Ishikawa (cell line): ENCODE data around the gene EPHB1.

Experiments used
- CEBPB ChIP-seq: IDR thresholded peaks from 2 replicates; pipeline ENCODE4 v1.6.1; 2012
- CREB1 ChIP-seq: IDR thresholded peaks from 2 replicates; pipeline ENCODE4 v1.6.1; 2012; ENCODE audit warnings: low read depth
- EGR1 ChIP-seq: IDR thresholded peaks from 2 replicates; pipeline ENCODE4 v1.6.1; 2012
- EP300 ChIP-seq: IDR thresholded peaks from 2 replicates; pipeline ENCODE4 v1.6.1; 2012; ENCODE audit warnings: borderline replicate concordance
- FOXM1 ChIP-seq: IDR thresholded peaks from 2 replicates; pipeline ENCODE4 v1.6.1; 2012; ENCODE audit warnings: low read depth, borderline replicate concordance
- NFIC ChIP-seq: IDR thresholded peaks from 2 replicates; pipeline ENCODE4 v1.6.1; 2012
- RAD21 ChIP-seq: IDR thresholded peaks from 2 replicates; pipeline ENCODE4 v1.6.1; 2012; ENCODE audit warnings: low read depth
- TAF1 ChIP-seq: IDR thresholded peaks from 2 replicates; pipeline ENCODE4 v1.6.1; 2012; ENCODE audit warnings: low read depth, mild to moderate bottlenecking
- TCF12 ChIP-seq: IDR thresholded peaks from 2 replicates; pipeline ENCODE4 v1.6.1; 2012; ENCODE audit warnings: low read depth
- TEAD4 ChIP-seq: IDR thresholded peaks from 2 replicates; pipeline ENCODE4 v1.6.1; 2012
- YY1 ChIP-seq: IDR thresholded peaks from 2 replicates; pipeline ENCODE4 v1.6.1; 2012; ENCODE audit warnings: low read depth
- ZBTB7A ChIP-seq: IDR thresholded peaks from 2 replicates; pipeline ENCODE4 v1.6.1; 2012; ENCODE audit warnings: low read depth
- TF ChIP-seq, protein P1 (sequence below): IDR thresholded peaks from 2 replicates; pipeline ENCODE4 v1.6.1; 2012
- TF ChIP-seq, protein P2 (sequence below): IDR thresholded peaks from 2 replicates; pipeline ENCODE4 v1.6.1; 2012; ENCODE audit warnings: low read depth, mild to moderate bottlenecking
- TF ChIP-seq, protein P3 (sequence below): IDR thresholded peaks from 2 replicates; pipeline ENCODE4 v1.6.1; 2012

EPHB1 gene

DNA sequence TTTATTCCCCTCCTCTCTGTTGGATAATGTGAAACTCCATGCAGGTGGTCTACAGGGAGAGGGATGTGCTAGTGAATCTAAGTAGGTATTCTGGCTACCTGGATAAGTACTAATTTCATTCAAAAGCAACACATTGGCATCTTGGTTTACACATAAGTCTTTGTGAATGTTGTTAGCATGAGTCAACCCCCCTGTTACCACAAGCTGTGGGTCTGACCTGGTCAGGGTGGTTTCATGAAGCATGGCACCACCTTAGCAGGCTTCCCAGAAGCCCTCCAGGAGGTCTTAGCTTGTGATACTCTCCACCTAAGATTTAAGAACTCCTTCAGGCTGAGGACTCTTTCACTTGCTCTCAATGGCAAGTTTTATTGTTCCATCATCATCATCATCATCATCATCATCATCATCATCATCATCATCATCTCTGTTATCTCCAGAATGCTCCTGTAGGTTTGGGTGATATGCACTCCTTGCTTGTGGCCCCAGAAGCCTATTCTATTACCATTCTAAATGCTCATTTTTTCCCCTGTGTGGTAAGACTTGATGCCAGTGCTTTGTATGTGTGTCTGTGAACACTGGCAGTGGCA is 62.8 kb downstream of the EPHB1 start:
- no peak for TF ChIP-seq CEBPB
- TF ChIP-seq, protein P1, sequence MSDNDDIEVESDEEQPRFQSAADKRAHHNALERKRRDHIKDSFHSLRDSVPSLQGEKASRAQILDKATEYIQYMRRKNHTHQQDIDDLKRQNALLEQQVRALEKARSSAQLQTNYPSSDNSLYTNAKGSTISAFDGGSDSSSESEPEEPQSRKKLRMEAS, result no peak
- TF ChIP-seq TEAD4, result no peak
- TF ChIP-seq, protein P2, sequence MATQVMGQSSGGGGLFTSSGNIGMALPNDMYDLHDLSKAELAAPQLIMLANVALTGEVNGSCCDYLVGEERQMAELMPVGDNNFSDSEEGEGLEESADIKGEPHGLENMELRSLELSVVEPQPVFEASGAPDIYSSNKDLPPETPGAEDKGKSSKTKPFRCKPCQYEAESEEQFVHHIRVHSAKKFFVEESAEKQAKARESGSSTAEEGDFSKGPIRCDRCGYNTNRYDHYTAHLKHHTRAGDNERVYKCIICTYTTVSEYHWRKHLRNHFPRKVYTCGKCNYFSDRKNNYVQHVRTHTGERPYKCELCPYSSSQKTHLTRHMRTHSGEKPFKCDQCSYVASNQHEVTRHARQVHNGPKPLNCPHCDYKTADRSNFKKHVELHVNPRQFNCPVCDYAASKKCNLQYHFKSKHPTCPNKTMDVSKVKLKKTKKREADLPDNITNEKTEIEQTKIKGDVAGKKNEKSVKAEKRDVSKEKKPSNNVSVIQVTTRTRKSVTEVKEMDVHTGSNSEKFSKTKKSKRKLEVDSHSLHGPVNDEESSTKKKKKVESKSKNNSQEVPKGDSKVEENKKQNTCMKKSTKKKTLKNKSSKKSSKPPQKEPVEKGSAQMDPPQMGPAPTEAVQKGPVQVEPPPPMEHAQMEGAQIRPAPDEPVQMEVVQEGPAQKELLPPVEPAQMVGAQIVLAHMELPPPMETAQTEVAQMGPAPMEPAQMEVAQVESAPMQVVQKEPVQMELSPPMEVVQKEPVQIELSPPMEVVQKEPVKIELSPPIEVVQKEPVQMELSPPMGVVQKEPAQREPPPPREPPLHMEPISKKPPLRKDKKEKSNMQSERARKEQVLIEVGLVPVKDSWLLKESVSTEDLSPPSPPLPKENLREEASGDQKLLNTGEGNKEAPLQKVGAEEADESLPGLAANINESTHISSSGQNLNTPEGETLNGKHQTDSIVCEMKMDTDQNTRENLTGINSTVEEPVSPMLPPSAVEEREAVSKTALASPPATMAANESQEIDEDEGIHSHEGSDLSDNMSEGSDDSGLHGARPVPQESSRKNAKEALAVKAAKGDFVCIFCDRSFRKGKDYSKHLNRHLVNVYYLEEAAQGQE, result no peak
- no peak for TF ChIP-seq TAF1
- no peak for TF ChIP-seq TCF12
- TF ChIP-seq EP300, result no peak
- TF ChIP-seq RAD21, result no peak
- no peak for TF ChIP-seq EGR1
- TF ChIP-seq, protein P3, sequence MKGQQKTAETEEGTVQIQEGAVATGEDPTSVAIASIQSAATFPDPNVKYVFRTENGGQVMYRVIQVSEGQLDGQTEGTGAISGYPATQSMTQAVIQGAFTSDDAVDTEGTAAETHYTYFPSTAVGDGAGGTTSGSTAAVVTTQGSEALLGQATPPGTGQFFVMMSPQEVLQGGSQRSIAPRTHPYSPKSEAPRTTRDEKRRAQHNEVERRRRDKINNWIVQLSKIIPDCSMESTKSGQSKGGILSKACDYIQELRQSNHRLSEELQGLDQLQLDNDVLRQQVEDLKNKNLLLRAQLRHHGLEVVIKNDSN, result no peak
- no peak for TF ChIP-seq FOXM1
- TF ChIP-seq YY1, result no peak
- TF ChIP-seq ZBTB7A, result no peak
- TF ChIP-seq CREB1, result no peak
- TF ChIP-seq NFIC, result no peak

DNA sequence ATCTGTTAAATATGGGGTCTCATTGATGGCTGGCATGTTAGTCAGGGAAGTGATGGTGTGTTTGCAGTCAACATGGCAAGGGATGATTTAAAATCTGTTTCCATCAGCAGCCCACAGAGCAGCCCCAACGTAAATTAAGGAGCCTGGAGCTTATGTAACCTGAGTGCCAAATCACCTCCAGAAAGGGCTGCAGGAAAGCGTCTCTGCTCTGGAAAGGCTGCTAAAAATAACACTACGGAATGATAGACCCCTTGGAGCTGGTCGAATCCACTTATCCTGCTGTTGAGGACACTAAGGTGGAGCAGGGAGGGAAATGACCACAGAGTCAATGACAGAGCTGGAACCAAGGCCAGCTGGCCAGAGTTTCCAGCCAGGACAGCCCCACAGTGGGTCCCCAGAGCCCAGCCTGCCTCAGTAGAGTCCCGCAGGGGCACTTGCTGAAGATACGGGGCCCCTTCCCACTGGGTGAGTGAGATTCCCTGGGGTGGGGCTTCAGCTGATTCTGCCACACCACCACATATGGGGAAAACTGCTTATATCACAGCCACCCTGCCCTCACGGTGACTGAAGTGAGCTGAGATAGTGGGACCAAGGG is 63.5 kb downstream of the EPHB1 start:
- TF ChIP-seq TAF1, result no peak
- no peak for TF ChIP-seq RAD21
- no peak for TF ChIP-seq FOXM1
- TF ChIP-seq, protein P2, result no peak
- TF ChIP-seq, protein P1, result no peak
- TF ChIP-seq YY1, result no peak
- TF ChIP-seq TCF12, result no peak
- TF ChIP-seq EP300, result no peak
- TF ChIP-seq, protein P3, result no peak
- no peak for TF ChIP-seq TEAD4
- TF ChIP-seq NFIC, result no peak

DNA sequence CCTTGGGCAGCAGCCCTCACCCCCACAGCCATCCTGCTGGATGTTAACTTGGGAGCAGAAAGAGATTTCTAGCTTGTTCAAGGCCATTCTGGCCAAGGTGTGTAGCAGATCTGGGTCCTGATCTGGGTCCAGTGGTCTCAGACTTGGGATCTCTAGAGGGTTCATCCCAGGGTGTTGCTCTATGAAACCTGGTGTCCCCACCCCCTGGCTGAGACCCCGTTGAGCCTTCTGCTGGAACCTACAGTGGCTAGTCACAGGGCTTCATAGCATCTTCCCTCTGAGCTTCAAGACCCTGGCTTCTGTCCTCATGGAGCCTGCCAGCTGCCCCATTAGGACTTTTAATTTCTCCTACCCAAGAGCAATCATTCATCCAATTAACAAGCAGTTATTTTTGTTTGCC is 64.3 kb downstream of the EPHB1 start:
- no peak for TF ChIP-seq TAF1
- TF ChIP-seq, protein P1, result no peak
- no peak for TF ChIP-seq CEBPB
- TF ChIP-seq FOXM1, result no peak
- no peak for TF ChIP-seq YY1
- TF ChIP-seq, protein P2, result no peak
- TF ChIP-seq RAD21, result no peak
- TF ChIP-seq ZBTB7A, result no peak
- TF ChIP-seq TEAD4, result no peak
- TF ChIP-seq CREB1, result no peak
- TF ChIP-seq, protein P3, result no peak
- no peak for TF ChIP-seq EGR1
- TF ChIP-seq EP300, result no peak
- TF ChIP-seq TCF12, result no peak
- no peak for TF ChIP-seq NFIC
